Activated CD4-positive, alpha-beta T cell treated with anti-CD3 and anti-CD28 coated beads, Interleukin-2, amount 10 ng/mL, durations not matched to agents 24 days and 14 days (primary cell): Measurements from ENCODE around the gene PPM1H. TPM values are rescaled to one million over a fixed set of nuclear protein-coding genes. Genes with fewer than 3 reads are reported as not detected.

Experiments used
- DNase-seq: peaks from one replicate; pipeline ENCODE4 v3.0.0; 2022
- H3K27ac Mint-ChIP-seq: one replicate; pipeline ENCODE4 v1.8.0; 2022; ENCODE audit warnings: mild to moderate bottlenecking, mixed read lengths
- H3K27me3 Mint-ChIP-seq: one replicate; pipeline ENCODE4 v1.8.0; 2022; ENCODE audit warnings: mixed read lengths
- H3K36me3 Mint-ChIP-seq: one replicate; pipeline ENCODE4 v1.8.0; 2022; ENCODE audit warnings: low read depth, mild to moderate bottlenecking, mixed read lengths
- H3K4me1 Mint-ChIP-seq: one replicate; pipeline ENCODE4 v1.8.0; 2021; ENCODE audit warnings: mixed read lengths
- H3K4me3 Mint-ChIP-seq: one replicate; pipeline ENCODE4 v1.8.0; 2022; ENCODE audit warnings: mild to moderate bottlenecking, moderate library complexity, mixed read lengths
- H3K9me3 Mint-ChIP-seq: one replicate; pipeline ENCODE4 v1.8.0; 2021; ENCODE audit warnings: mixed read lengths
- intact Hi-C: fragments of 100-400 bp; cut with micrococcal nuclease; formaldehyde crosslinking; loops from one replicate; pipeline ENCODE4 v1.15.1; 2023
- total RNA-seq: library from RNA; stranded (reverse); gene quantifications from 2 replicates; pipeline ENCODE4 v1.2.3, GENCODE V29; 2022

Gene PPM1H
- total RNA-seq, 1 donor from 2014 or later = not detected

DNA sequence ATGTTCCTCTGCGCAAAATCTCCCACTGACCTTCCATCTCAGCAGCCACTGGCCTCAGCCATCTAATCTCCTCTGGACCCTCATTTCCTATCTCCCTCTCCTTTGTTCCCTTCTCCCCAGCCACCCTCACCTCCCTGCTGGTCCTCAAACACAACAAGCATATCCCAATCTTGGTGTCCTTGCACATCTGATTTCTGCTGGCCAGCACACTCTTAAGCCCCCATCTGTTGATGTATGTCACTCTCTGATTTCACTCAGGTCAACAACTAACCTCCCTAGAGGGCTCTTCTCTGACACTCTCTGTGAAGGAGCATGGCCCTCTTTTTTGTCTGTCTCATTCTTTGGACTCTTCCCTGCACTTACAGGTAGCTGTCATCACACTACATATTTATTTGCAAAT lies 25.6 kb downstream of the PPM1H start:
- Mint-ChIP-seq H3K27ac (no peak overlapping the region), H3K4me1 (no peaks in the 10 kb centered on the region), H3K36me3 (no peaks in the 10 kb centered on the region), H3K9me3 (no peaks in the 10 kb centered on the region), H3K27me3 (peaks cover 13% of the 10 kb centered on the region), H3K4me3 (no peak overlapping the region)
- intact Hi-C loops = no loop called here
- no peak for DNase-seq

DNA sequence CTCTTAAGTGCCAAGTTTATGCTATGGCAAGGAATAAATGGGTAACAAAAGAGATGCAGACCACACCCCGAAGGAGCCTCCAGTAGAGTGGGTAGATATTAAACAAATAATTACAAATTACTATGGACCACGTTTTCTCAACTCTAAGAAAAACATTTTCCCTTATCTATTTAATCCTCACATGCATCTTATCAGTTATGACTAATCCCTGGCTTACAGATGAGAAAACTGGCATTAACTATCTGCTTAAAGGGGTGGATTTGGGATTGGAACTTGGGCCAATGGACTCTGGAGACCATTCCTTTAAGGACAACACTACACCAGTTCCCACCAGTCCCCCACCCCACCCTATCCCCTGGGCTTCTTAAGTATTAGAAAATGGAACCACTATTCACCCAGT lies 26.3 kb downstream of the PPM1H start:
- Mint-ChIP-seq H3K27ac (no peak overlapping the region), H3K36me3 (no peaks in the 10 kb centered on the region), H3K27me3 (peaks cover 13% of the 10 kb centered on the region), H3K4me1 (no peaks in the 10 kb centered on the region), H3K9me3 (no peaks in the 10 kb centered on the region), H3K4me3 (no peak overlapping the region)
- intact Hi-C loops = no loop called here
- DNase-seq = no peak

DNA sequence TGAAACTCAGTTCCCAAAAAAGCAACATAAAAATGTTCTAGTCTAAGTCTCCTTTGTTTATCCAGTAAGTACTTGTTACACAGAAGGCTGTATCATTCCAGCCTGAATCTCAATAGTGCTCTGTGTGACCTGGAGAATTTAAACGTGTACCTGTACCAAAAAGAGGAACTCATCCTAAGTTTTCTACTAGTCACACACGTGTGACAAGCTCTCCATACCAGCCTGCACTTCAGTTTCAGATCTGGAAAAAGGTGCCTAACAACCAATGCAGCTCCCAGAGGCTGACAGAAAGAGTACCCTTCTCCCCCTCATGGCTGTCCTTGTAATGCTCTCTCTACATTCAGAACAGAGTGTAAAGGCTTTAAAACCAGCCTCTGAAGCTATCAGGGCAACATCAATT lies 27.4 kb downstream of the PPM1H start:
- DNase-seq = no peak
- H3K27ac Mint-ChIP-seq = no peak overlapping the region
- H3K9me3 Mint-ChIP-seq = no peaks in the 10 kb centered on the region
- peaks cover 13% of the 10 kb centered on the region for H3K27me3 Mint-ChIP-seq
- H3K4me3 Mint-ChIP-seq = no peak overlapping the region
- no peaks in the 10 kb centered on the region for H3K4me1 Mint-ChIP-seq
- intact Hi-C loops = no loop called here
- H3K36me3 Mint-ChIP-seq = no peaks in the 10 kb centered on the region

DNA sequence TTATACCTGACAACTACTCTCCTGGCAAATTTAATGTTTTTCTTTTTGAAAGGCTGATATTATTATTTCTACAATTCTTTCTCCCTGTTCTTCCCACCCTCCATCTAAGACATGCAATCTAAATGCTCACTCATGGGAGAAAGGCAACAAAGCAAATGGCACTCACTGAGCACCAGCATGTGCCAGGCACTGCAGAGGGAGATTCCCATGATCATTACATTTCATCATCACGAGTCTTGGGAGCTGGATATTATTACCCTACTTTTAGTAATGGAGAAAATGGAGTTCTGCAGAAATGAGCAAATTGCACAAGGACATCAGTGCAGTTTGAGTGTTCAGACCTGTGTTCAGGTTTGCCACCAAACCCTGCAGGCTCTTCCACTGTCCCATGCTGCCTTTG lies 27.9 kb downstream of the PPM1H start:
- no peak overlapping the region for H3K27ac Mint-ChIP-seq
- intact Hi-C loops = no loop called here

DNA sequence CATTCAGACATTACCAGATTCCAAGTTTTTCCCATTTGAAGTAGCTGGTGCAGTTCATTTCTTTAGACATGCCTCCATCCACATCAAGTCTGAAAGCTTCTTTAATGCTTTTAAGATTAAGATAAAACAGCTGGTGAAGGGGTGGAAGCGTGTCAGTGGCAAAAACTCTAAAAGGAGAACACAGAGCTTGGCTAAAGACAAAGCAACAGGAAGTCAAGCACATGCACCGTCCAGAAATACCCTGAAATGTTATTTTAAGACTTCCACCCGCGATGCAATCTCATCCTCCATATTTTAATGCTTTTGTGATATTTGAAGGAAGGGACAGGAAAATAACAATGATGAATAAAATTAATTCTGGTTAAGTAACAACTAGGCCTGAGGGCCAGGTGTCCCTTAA lies 31.8 kb downstream of the PPM1H start:
- no peak overlapping the region for H3K27ac Mint-ChIP-seq
- no peak for DNase-seq
- no peaks in the 10 kb centered on the region for H3K9me3 Mint-ChIP-seq
- H3K36me3 Mint-ChIP-seq = no peaks in the 10 kb centered on the region
- peaks cover 2% of the 10 kb centered on the region for H3K27me3 Mint-ChIP-seq
- intact Hi-C loops = no loop called here
- peaks cover 2% of the 10 kb centered on the region for H3K4me1 Mint-ChIP-seq
- H3K4me3 Mint-ChIP-seq = no peak overlapping the region

More for the DNA sequence above, 27.9 kb downstream of the PPM1H start:
- DNase-seq = no peak
- Mint-ChIP-seq H3K9me3 (no peaks in the 10 kb centered on the region), H3K27me3 (peaks cover 11% of the 10 kb centered on the region), H3K36me3 (no peaks in the 10 kb centered on the region), H3K4me3 (no peak overlapping the region), H3K4me1 (no peaks in the 10 kb centered on the region)

DNA sequence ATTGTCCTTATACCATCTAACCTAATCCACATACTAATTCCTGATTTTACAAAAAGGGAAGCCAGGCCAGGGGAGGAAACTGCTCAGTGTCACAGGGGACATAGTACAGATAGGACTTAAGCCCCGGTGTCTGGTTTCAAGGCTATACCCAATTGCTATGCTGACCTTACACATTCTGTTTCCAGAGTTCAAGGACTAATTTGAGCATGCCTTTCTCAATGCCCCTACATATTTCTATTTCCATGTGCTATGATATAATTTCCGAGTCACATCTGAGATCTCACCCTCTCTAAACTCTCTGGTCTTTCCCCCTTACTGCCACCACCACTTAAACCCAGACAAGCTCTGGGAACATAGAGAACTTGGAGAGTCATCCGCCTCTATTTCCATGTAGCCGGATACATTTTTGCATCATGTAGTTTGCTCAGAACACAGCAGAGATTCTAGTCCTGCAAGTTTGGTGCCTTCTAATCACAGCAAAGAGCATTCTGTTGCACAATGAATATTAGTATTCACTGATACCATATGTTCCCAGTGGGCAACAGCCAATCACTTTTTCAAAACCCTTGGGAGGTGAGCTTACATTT lies 34.2 kb downstream of the PPM1H start:
- intact Hi-C loops = no loop called here

DNA sequence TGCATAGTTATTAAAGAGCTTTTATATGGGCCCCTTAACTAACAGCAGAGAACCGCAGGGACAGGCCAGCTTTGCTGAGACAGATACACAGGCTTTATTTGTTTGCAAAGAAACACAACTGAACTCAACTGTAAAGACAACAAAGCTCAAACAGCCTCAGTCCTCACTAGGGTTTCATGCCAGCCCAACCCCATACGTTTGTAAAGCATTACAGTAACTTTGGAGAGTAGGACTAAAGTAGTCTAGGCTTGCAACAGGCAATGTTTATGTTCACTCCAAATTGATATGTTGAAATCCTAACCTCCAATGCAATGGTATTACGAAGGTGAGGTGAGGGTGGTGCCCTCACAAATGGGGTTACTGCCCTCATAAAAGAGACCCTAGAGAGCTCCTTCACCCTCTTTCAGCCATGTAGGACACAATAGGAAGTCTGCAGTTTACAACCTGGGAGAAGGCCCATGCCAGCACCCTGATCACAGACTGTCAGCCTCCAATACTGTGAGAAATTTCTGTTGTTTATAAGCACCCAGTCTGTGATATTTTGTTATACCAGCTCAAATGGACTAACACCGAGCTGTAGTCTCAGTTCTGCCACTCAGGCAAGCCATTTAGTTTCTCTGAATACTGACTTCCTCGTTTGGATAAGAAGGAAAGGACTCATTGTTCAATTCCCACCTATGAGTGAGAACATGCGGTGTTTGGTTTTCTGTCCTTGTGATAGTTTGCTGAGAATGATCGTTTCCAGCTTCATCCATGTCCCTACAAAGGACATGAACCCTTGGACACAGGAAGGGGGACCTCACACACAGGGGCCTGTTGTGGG lies 35.2 kb downstream of the PPM1H start:
- Mint-ChIP-seq H3K27ac (no peak overlapping the region), H3K9me3 (no peaks in the 10 kb centered on the region), H3K4me1 (peaks cover 2% of the 10 kb centered on the region), H3K4me3 (no peak overlapping the region), H3K27me3 (no peaks in the 10 kb centered on the region), H3K36me3 (no peaks in the 10 kb centered on the region)
- no peak for DNase-seq
- intact Hi-C loops = no loop called here

More for the DNA sequence above, 34.2 kb downstream of the PPM1H start:
- Mint-ChIP-seq H3K36me3 (no peaks in the 10 kb centered on the region), H3K4me1 (peaks cover 2% of the 10 kb centered on the region), H3K4me3 (no peak overlapping the region), H3K9me3 (no peaks in the 10 kb centered on the region), H3K27me3 (no peaks in the 10 kb centered on the region), H3K27ac (no peak overlapping the region)
- DNase-seq = no peak

DNA sequence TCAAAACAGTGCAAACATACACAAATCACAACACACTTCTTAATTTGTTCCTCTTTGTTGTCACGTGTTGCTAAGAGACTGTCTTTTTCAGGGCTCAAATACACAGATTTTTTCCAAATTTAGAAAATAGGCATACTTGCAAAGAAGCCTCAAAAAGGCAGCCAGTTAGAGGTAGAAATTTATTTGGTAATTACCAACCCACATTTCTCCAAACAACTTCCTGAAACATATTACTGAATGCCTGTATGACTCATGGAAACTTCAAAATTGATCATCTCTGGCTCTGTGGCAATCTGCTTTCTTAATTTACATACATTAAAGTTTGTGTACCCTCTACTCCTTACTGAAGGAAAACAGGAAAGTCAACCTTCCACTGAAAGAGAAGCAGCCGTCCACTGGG lies 36.4 kb downstream of the PPM1H start:
- no peaks in the 10 kb centered on the region for H3K9me3 Mint-ChIP-seq
- H3K4me1 Mint-ChIP-seq = peaks cover 2% of the 10 kb centered on the region
- no peak overlapping the region for H3K27ac Mint-ChIP-seq
- intact Hi-C loops = no loop called here
- no peaks in the 10 kb centered on the region for H3K27me3 Mint-ChIP-seq
- no peaks in the 10 kb centered on the region for H3K36me3 Mint-ChIP-seq
- no peak overlapping the region for H3K4me3 Mint-ChIP-seq
- DNase-seq = no peak

DNA sequence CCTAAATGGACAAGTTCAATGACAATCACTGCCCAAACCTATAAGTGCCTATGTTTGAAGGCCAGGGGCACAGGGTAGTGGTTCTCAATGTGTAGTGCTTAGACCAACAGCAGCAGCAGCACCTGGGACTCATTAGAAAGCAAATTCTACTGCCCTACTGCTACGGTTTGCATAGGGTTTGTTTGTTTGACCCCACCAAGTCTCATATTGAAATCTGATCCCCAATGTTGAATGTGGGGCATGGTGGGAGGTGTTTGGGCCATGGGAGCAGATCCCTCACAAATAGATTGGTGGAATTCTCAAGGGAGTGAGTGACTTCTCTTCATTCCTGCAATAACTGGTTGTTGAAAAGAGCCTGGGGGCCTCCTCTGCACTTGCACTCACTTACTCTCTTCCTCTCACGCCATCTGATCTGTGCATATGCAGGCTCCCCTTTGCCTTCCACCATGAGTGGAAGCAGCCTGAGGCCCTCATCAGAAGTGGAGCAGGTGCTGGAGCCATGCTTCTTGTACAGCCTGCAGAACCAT lies 39.5 kb downstream of the PPM1H start:
- peaks cover 2% of the 10 kb centered on the region for H3K4me1 Mint-ChIP-seq
- intact Hi-C loops = no loop called here
- no peak overlapping the region for H3K27ac Mint-ChIP-seq
- DNase-seq = no peak
- no peaks in the 10 kb centered on the region for H3K36me3 Mint-ChIP-seq
- no peaks in the 10 kb centered on the region for H3K27me3 Mint-ChIP-seq
- H3K4me3 Mint-ChIP-seq = no peak overlapping the region
- no peaks in the 10 kb centered on the region for H3K9me3 Mint-ChIP-seq

DNA sequence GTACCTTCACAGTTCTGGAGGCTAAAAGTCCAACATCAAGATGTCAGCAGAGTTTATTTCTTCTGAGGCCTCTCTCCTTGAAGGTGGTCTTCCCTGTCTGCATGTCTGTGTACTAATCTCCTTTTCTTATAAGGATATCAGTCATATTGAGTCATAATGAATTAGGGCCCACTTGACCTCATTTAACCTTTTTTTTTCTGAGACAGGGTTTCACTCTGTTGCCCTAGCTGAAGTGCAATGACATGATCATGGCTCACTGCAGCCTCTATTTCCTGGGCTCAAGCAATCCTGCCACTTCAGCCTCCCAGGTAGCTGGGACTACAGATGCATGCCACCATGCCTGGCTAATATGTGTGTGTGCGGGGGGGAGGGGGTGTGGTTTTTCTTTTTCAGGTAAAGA lies 41.7 kb downstream of the PPM1H start:
- Mint-ChIP-seq H3K27ac (no peak overlapping the region), H3K4me3 (no peak overlapping the region), H3K36me3 (no peaks in the 10 kb centered on the region), H3K9me3 (no peaks in the 10 kb centered on the region), H3K27me3 (no peaks in the 10 kb centered on the region), H3K4me1 (no peaks in the 10 kb centered on the region)
- DNase-seq = no peak
- intact Hi-C loops = no loop called here

DNA sequence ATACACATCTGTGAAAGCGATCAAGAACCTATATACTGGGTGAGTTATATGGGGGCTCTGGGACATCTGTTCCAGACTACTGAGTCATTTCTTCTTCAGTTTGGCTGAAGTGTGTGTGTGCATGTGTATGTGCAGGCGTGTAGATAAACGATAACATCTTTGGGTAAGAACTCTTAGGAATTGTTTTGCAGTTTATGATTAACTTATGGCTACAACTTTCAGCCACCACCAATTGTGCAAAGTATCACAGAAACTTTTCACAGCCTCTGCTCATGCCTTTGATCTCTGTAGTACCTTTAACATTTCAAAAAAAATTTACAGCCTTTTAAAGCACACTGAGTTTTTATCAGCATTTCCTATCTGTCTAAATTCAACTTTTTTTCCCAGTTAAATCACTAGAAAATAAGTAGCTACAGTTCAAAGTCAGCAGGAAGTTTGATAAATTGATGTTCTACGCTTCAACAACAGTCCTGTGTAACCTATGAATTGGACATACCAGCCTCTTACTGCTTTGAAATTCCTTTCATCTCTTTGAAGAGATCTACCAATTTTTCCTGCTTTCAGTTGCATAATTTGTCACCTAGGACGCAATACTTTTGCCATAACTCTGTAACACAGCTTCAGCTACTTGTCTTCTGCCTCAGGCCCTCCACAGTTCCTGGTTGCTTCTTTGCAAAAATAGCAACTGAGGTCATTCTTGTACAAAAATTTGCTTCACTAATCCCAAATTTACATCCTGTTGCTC lies 43.0 kb downstream of the PPM1H start:
- intact Hi-C loops = no loop called here
- H3K27ac Mint-ChIP-seq = no peak overlapping the region
- H3K36me3 Mint-ChIP-seq = no peaks in the 10 kb centered on the region

DNA sequence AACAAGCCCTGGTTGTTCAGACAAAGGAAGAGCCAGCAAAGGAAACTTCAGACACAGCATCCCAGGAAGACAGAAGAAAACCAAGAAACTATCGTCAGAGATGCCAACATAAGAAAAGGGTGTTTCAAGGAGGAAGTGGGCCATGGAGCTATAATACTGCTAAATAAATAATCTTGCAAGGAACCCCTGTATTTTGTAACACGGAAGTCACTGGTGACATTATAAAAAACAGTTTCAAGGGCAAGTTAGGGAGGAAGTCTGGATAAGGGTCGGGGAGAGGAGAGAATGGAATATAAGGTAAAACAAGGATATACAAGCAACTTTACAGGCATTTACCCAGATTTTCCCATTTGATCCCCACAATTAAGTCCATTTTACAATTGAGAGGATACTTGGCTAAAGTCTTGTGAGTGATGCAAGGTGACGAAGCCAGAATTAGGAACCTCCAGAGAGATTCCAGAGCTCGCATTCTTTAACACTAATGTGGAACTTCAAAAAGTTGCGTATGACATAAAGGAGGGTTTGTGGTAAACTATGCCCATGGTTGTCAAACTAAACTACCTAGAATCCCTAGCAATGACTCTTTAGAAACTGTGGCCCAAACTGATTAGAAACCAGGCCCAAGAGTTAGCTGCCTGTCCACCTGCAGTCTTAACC lies 46.4 kb downstream of the PPM1H start:
- Mint-ChIP-seq H3K36me3 (no peaks in the 10 kb centered on the region), H3K27me3 (no peaks in the 10 kb centered on the region), H3K4me1 (no peaks in the 10 kb centered on the region), H3K9me3 (no peaks in the 10 kb centered on the region), H3K4me3 (no peak overlapping the region), H3K27ac (no peak overlapping the region)
- no peak for DNase-seq
- intact Hi-C loops = no loop called here

More for the DNA sequence above, 43.0 kb downstream of the PPM1H start:
- no peaks in the 10 kb centered on the region for H3K4me1 Mint-ChIP-seq
- no peak overlapping the region for H3K4me3 Mint-ChIP-seq
- no peaks in the 10 kb centered on the region for H3K9me3 Mint-ChIP-seq
- H3K27me3 Mint-ChIP-seq = no peaks in the 10 kb centered on the region
- DNase-seq = no peak

DNA sequence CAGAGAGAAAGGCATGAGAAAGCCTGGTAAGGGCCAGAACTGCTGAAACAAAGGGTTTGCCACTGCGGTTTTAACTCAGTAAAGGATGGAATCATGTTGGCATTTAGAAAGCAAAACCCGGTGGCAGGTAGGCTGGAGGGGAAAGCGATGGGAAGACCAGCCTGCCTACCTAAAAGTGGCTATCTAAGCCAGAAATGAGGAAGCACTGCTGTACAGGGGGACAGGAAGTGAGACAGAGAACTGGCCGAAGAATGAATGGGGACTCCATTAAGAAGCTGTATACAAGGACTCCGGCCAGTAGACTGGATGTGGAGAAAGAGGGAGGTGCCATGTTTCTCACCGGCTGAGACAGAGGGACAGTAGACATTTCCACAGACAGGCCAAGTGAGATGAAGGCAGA lies 48.2 kb downstream of the PPM1H start:
- Mint-ChIP-seq H3K36me3 (no peaks in the 10 kb centered on the region), H3K4me1 (no peaks in the 10 kb centered on the region), H3K27ac (no peak overlapping the region), H3K27me3 (no peaks in the 10 kb centered on the region), H3K9me3 (no peaks in the 10 kb centered on the region), H3K4me3 (no peak overlapping the region)
- intact Hi-C loops = no loop called here
- DNase-seq = no peak

DNA sequence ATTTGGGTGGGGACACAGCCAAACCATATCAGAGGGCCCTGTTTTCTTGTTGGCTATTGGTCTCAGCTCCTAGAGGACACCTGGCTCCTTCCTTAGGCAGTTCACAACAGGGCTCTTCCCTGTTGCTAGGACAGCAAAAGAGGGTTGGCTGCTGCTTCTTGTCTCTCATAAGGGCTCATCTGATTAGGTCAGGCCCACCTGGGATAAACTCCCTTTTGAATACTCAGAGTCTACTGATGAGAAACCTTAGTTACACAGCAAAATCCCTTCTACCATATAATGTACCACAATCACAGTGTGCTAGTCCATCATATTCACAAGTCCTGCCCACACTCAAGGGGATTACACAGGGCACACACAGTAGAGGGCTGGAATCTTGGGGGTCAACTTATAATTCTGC lies 49.7 kb downstream of the PPM1H start:
- Mint-ChIP-seq H3K27me3 (no peaks in the 10 kb centered on the region), H3K9me3 (no peaks in the 10 kb centered on the region), H3K4me1 (no peaks in the 10 kb centered on the region)

More for the DNA sequence above, 49.7 kb downstream of the PPM1H start:
- H3K4me3 Mint-ChIP-seq = no peak overlapping the region
- intact Hi-C loops = no loop called here
- H3K36me3 Mint-ChIP-seq = no peaks in the 10 kb centered on the region
- DNase-seq = no peak
- H3K27ac Mint-ChIP-seq = no peak overlapping the region
